Liver (tissue), 9 donors: ENCODE results near the gene AIG1. TPM values are rescaled to one million over a fixed set of nuclear protein-coding genes. Genes with fewer than 3 reads are reported as not detected.
"Not testable (repeated sequence)": the region's sequence is repeated elsewhere in the genome, so short reads cannot be mapped to it uniquely, and the experiment has no call there.

ENCODE experiments used
- DNase-seq: peaks from one replicate; pipeline ENCODE4 v3.0.0-alpha.2; 2017; ENCODE audit warnings: low spot score
- H3K27ac ChIP-seq, 2 donors: one replicate each; pipeline ENCODE4 v1.7.0; 2013; ENCODE audit warnings: inconsistent platforms in 2 of 2, low read length in 2 of 2, control low read depth in 1 of 2, low read depth in 1 of 2, mild to moderate bottlenecking in 1 of 2
- H3K27me3 ChIP-seq, 4 donors: one replicate each; pipeline versions ENCODE4 v1.6.1 to v1.7.0; 2013; ENCODE audit warnings: low read length in 3 of 4, inconsistent platforms in 1 of 4, mild to moderate bottlenecking in 1 of 4, moderate library complexity in 1 of 4; ENCODE audit not compliant: control insufficient read depth in 4 of 4, insufficient read depth in 4 of 4
- H3K36me3 ChIP-seq, 4 donors: one replicate each; pipeline versions ENCODE4 v1.6.1 to v1.7.0; 2013; ENCODE audit warnings: low read length in 3 of 4, mild to moderate bottlenecking in 3 of 4, low read depth in 1 of 4, moderate library complexity in 1 of 4; ENCODE audit not compliant: control insufficient read depth in 4 of 4, insufficient read depth in 3 of 4
- H3K4me1 ChIP-seq, 4 donors: one replicate each; pipeline versions ENCODE4 v1.6.1 to v1.7.0; 2013; ENCODE audit warnings: low read length in 3 of 4, mild to moderate bottlenecking in 3 of 4, moderate library complexity in 1 of 4; ENCODE audit not compliant: control insufficient read depth in 4 of 4, insufficient read depth in 4 of 4
- H3K4me3 ChIP-seq, 3 donors: one replicate each; pipeline versions ENCODE4 v1.6.1 to v1.7.0; 2013; ENCODE audit warnings: low read length in 3 of 3, control low read depth in 1 of 3, low read depth in 1 of 3, mild to moderate bottlenecking in 1 of 3
- H3K9ac ChIP-seq, 2 donors: one replicate each; pipeline ENCODE4 v1.7.0; 2013; ENCODE audit warnings: low read length in 2 of 2, mild to moderate bottlenecking in 2 of 2, moderate library complexity in 2 of 2, control low read depth in 1 of 2, low read depth in 1 of 2
- H3K9me3 ChIP-seq, 4 donors: one replicate each; pipeline versions ENCODE4 v1.6.1 to v1.7.0; 2013; ENCODE audit warnings: low read length in 3 of 4; ENCODE audit not compliant: control insufficient read depth in 4 of 4
- EGR1 ChIP-seq, 2 donors: IDR thresholded peaks; 2 replicates each; pipeline ENCODE4 v1.6.1; 2016 to 2018; ENCODE audit warnings: antibody characterized with exemption in 2 of 2, low read depth in 2 of 2
- FOXA2 ChIP-seq: IDR thresholded peaks from 2 replicates; pipeline ENCODE4 v1.6.1; 2016; ENCODE audit warnings: antibody characterized with exemption
- HNF4A ChIP-seq, 2 donors: conservative IDR thresholded peaks; 2 replicates each; pipeline ENCODE4 v1.6.1; 2016; ENCODE audit warnings: antibody characterized with exemption in 2 of 2, mild to moderate bottlenecking in 2 of 2
- JUND ChIP-seq, 2 donors: IDR thresholded peaks; 2 replicates each; pipeline ENCODE4 v1.6.1; 2016; ENCODE audit warnings: antibody characterized with exemption in 2 of 2
- RXRA ChIP-seq, 2 donors: IDR thresholded peaks; 2 replicates each; pipeline ENCODE4 v1.6.1; 2017 to 2018; ENCODE audit warnings: antibody characterized with exemption in 2 of 2, mild to moderate bottlenecking in 1 of 2
- TAF1 ChIP-seq: conservative IDR thresholded peaks from 2 replicates; pipeline ENCODE4 v1.6.1; 2016; ENCODE audit warnings: antibody characterized with exemption, mild to moderate bottlenecking
- YY1 ChIP-seq: IDR thresholded peaks from 2 replicates; pipeline ENCODE4 v1.6.1; 2016; ENCODE audit warnings: antibody characterized with exemption, mild to moderate bottlenecking
- WGBS: extraction: QIAGEN DNeasy Blood & Tissue Kit; methylation state at CpG from one replicate; pipeline ENCODE4 v1.1.7; 2013; 5-methylcytosine and 5-hydroxymethylcytosine counted together
- polyA plus RNA-seq, 2 donors: library from polyadenylated mRNA; stranded (reverse) in 1 of 2; unstranded in 1 of 2; fragments of 200-250 nt in 1 of 2; fragments of >200 nt in 1 of 2; fragmentation: Nextera tagmentation in 1 of 2; extraction: Ambion mirVana in 1 of 2; gene quantifications; one replicate each; pipeline versions ENCODE4 v1.2.1 to v1.2.3, GENCODE V29; 2013 to 2015
- total RNA-seq, 2 donors: library from RNA; depleted of rRNA; stranded (reverse); fragments of >200 nt; gene quantifications; one replicate each; pipeline ENCODE4 v1.2.3, GENCODE V29; 2014
- TF ChIP-seq, protein P1 (sequence below): fragments of 150-350 bp; IDR thresholded peaks from 2 replicates; pipeline ENCODE4 v1.5.1; 2017; ENCODE audit warnings: improper control_type of control experiment, low read depth, low read length; ENCODE audit not compliant: missing input control
- TF ChIP-seq, protein P2 (sequence below): IDR thresholded peaks from 2 replicates; pipeline ENCODE4 v1.6.1; 2016; ENCODE audit warnings: antibody characterized with exemption
- TF ChIP-seq, protein P3 (sequence below): IDR thresholded peaks from 2 replicates; pipeline ENCODE4 v1.6.1; 2016; ENCODE audit warnings: antibody characterized with exemption
- TF ChIP-seq, protein P4 (sequence below): IDR thresholded peaks from 2 replicates; pipeline ENCODE4 v1.6.1; 2016; ENCODE audit warnings: antibody characterized with exemption, mild to moderate bottlenecking
- donor health status: healthy.
- donor health status: healthy.
- donor health status: healthy.
- donor health status: healthy.
- donor health status: healthy.

The AIG1 gene
- total and polyA plus RNA-seq, 4 donors: 74.8 to 169 (median 121) TPM

DNA sequence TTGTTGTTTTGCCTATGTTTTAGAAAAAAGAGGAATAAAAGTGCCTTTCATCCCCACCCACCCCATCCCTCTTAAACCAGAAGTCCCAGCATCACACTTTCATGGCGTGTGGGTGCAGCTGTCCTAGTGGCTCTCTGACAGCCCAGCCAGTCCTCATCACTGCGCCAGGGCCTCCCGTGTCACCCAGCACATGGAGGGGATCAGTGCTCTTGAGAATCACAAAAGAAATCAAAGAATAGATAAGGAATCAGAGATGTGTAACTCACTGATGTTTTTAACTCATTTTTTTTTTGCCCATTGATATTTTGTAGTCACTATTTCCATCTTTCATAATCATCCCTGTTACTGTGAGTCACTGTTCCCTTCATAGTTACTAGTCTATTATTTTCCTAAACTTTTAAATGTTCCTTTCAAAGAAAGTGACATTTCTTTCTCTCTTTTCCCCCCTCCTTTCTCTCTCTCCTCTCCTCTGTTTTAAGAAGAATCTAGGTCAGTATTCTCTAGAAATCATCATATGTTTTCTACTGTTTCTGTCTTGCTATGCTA lies 78.6 kb downstream of the AIG1 start:
- no peak overlapping the region for H3K27ac ChIP-seq
- no peaks in the 10 kb centered on the region for H3K4me1 ChIP-seq
- no peak for DNase-seq
- no peak overlapping the region for H3K9ac ChIP-seq
- H3K36me3 ChIP-seq: peaks cover 0 to 35% (median 9%) of the 10 kb centered on the region in 4 donors
- 97% methylated on average over 3 of the region's 3 CpGs for WGBS
- H3K4me3 ChIP-seq: no peak overlapping the region
- no peaks in the 10 kb centered on the region for H3K9me3 ChIP-seq
- TF ChIP-seq TAF1 (no peak), FOXA2 (no peak)
- H3K27me3 ChIP-seq: no peaks in the 10 kb centered on the region

DNA sequence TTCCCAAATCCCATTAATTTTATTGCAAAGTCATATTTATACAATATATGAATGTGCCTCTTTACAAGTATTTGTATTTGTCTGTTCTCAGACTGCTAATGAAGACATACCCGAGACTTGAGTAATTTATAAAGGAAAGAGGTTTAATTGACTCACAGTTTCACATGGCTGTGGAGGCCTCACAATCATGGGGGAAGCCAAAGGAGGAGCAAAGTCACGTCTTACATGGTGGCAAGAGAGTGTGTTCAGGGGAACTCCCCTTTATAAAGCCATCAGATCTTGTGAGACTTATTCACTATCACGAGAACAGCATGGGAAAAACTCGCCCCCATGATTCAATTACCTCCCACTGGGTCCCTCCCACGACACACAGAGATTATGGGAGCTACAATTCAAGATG lies 79.2 kb downstream of the AIG1 start:
- not testable (repeated sequence) for DNase-seq, H3K4me1 ChIP-seq, H3K9me3 ChIP-seq, H3K27me3 ChIP-seq, H3K9ac ChIP-seq, H3K27ac ChIP-seq, H3K4me3 ChIP-seq
- WGBS: 93% methylated on average over 5 of the region's 5 CpGs
- peaks cover 0 to 35% (median 9%) of the 10 kb centered on the region in 4 donors for H3K36me3 ChIP-seq

DNA sequence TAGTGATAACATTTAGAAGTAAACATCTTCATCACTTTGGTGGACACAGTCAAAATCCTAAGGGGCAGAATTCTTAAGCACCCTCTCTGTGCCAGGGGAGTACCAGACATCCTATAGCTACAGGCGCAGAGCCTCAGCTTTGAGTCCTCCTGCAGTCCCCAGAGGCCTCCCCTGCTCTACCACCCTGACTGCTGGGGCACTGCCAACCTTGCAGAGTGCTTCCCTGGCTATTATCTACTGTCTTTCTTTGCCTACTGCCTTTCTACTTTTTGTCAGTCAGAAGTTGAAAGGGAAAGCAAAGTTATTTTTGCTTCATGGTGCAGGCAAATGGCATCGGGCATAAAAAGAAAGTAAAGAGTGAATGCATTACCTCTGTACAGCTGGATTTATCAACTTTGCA lies 80.1 kb downstream of the AIG1 start:
- H3K27me3 ChIP-seq: no peaks in the 10 kb centered on the region
- no peak overlapping the region for H3K9ac ChIP-seq
- H3K27ac ChIP-seq: no peak overlapping the region
- TF ChIP-seq, protein P1, sequence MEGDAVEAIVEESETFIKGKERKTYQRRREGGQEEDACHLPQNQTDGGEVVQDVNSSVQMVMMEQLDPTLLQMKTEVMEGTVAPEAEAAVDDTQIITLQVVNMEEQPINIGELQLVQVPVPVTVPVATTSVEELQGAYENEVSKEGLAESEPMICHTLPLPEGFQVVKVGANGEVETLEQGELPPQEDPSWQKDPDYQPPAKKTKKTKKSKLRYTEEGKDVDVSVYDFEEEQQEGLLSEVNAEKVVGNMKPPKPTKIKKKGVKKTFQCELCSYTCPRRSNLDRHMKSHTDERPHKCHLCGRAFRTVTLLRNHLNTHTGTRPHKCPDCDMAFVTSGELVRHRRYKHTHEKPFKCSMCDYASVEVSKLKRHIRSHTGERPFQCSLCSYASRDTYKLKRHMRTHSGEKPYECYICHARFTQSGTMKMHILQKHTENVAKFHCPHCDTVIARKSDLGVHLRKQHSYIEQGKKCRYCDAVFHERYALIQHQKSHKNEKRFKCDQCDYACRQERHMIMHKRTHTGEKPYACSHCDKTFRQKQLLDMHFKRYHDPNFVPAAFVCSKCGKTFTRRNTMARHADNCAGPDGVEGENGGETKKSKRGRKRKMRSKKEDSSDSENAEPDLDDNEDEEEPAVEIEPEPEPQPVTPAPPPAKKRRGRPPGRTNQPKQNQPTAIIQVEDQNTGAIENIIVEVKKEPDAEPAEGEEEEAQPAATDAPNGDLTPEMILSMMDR: no peak
- TF ChIP-seq, protein P2, sequence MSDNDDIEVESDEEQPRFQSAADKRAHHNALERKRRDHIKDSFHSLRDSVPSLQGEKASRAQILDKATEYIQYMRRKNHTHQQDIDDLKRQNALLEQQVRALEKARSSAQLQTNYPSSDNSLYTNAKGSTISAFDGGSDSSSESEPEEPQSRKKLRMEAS: no peak
- TF ChIP-seq TAF1 (no peak), RXRA (IDR thresholded peaks at IDR 0.05) (no peak), YY1 (no peak), EGR1 (IDR thresholded peaks at IDR 0.05; ENCODE audit: low read depth in 2 of 2) (no peak), HNF4A (conservative IDR thresholded peaks at IDR 0.05) (no peak), FOXA2 (no peak), JUND (IDR thresholded peaks at IDR 0.05) (no peak)
- TF ChIP-seq, protein P3, sequence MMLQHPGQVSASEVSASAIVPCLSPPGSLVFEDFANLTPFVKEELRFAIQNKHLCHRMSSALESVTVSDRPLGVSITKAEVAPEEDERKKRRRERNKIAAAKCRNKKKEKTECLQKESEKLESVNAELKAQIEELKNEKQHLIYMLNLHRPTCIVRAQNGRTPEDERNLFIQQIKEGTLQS: no peak
- TF ChIP-seq, protein P4, sequence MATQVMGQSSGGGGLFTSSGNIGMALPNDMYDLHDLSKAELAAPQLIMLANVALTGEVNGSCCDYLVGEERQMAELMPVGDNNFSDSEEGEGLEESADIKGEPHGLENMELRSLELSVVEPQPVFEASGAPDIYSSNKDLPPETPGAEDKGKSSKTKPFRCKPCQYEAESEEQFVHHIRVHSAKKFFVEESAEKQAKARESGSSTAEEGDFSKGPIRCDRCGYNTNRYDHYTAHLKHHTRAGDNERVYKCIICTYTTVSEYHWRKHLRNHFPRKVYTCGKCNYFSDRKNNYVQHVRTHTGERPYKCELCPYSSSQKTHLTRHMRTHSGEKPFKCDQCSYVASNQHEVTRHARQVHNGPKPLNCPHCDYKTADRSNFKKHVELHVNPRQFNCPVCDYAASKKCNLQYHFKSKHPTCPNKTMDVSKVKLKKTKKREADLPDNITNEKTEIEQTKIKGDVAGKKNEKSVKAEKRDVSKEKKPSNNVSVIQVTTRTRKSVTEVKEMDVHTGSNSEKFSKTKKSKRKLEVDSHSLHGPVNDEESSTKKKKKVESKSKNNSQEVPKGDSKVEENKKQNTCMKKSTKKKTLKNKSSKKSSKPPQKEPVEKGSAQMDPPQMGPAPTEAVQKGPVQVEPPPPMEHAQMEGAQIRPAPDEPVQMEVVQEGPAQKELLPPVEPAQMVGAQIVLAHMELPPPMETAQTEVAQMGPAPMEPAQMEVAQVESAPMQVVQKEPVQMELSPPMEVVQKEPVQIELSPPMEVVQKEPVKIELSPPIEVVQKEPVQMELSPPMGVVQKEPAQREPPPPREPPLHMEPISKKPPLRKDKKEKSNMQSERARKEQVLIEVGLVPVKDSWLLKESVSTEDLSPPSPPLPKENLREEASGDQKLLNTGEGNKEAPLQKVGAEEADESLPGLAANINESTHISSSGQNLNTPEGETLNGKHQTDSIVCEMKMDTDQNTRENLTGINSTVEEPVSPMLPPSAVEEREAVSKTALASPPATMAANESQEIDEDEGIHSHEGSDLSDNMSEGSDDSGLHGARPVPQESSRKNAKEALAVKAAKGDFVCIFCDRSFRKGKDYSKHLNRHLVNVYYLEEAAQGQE: no peak
- H3K36me3 ChIP-seq: peaks cover 0 to 35% (median 9%) of the 10 kb centered on the region in 4 donors
- no peak for DNase-seq
- no peaks in the 10 kb centered on the region for H3K9me3 ChIP-seq
- H3K4me1 ChIP-seq: no peaks in the 10 kb centered on the region
- H3K4me3 ChIP-seq: no peak overlapping the region
- 84% methylated on average over 2 of the region's 2 CpGs for WGBS
